PC-9 (cell line): ENCODE data around the gene KRT3. TPM values are rescaled to one million over a fixed set of nuclear protein-coding genes. Genes with fewer than 3 reads are reported as not detected.

Source experiments
- BruUV-seq: library from RNA; stranded (reverse); fragments of 400-500 nt; replicated peaks from 2 replicates; lab custom pipeline; 2021; lab: Mats Ljungman, UMichigan
- CTCF ChIA-PET: fragments of 300-600 bp; sonication (Branson Sonifier 250); formaldehyde crosslinking; loops from one replicate; lab custom pipeline; 2022; ENCODE audit warnings: antibody characterized with exemption; lab: Charles Lee
- POLR2A ChIA-PET: fragments of 300-600 bp; sonication (Branson Sonifier 250); formaldehyde crosslinking; loops from one replicate; lab custom pipeline; 2022; ENCODE audit warnings: antibody characterized with exemption; ENCODE audit not compliant: unreplicated experiment; lab: Charles Lee
- DNase-seq, 2 experiments: peaks; one replicate each; pipeline versions ENCODE4 v3.0.0 to v3.0.0-alpha.2; 2015 to 2022; ENCODE audit warnings: mixed read lengths in 1 of 2
- H2AFZ ChIP-seq: fragments of 200-600 bp; sonication (generic); 2 replicates; pipeline ENCODE4 v1.8.1; 2017; ENCODE audit warnings: antibody characterized with exemption
- H3F3A ChIP-seq: fragments of 200-600 bp; sonication (generic); 2 replicates; pipeline ENCODE4 v1.8.1; 2017; ENCODE audit warnings: antibody characterized with exemption, mild to moderate bottlenecking, low read depth; ENCODE audit not compliant: insufficient read depth
- H3K27ac ChIP-seq: fragments of 200-600 bp; sonication (generic); 2 replicates; pipeline ENCODE4 v1.6.1; 2016; ENCODE audit warnings: mixed run types
- H3K27me3 ChIP-seq: fragments of 200-600 bp; sonication (generic); 2 replicates; pipeline ENCODE4 v1.6.1; 2016; ENCODE audit warnings: low read depth, mixed run types; ENCODE audit not compliant: insufficient read depth
- H3K36me3 ChIP-seq: fragments of 200-600 bp; sonication (generic); 2 replicates; pipeline ENCODE4 v1.6.1; 2016; ENCODE audit warnings: low read depth, mixed run types
- H3K4me1 ChIP-seq: fragments of 200-600 bp; sonication (generic); replicated peaks from 2 replicates; pipeline ENCODE4 v1.6.1; 2016; ENCODE audit warnings: mixed run types; ENCODE audit not compliant: insufficient read depth
- H3K4me2 ChIP-seq: fragments of 200-600 bp; sonication (generic); 2 replicates; pipeline ENCODE4 v1.6.1; 2017; ENCODE audit warnings: mixed run types
- H3K4me3 ChIP-seq: fragments of 200-600 bp; sonication (generic); 2 replicates; pipeline ENCODE4 v1.6.1; 2016; ENCODE audit warnings: mixed run types
- H3K79me2 ChIP-seq: fragments of 200-600 bp; sonication (generic); 2 replicates; pipeline ENCODE4 v1.6.1; 2017; ENCODE audit warnings: low read depth, mixed run types
- H3K9me2 ChIP-seq: fragments of 200-600 bp; sonication (generic); 2 replicates; pipeline ENCODE4 v1.8.1; 2017; ENCODE audit warnings: mild to moderate bottlenecking; ENCODE audit not compliant: insufficient read depth
- H3K9me3 ChIP-seq: fragments of 200-600 bp; sonication (generic); 2 replicates; pipeline ENCODE4 v1.8.1; 2016; ENCODE audit warnings: low read depth; ENCODE audit not compliant: insufficient read depth
- H4K20me1 ChIP-seq: fragments of 200-600 bp; sonication (generic); 2 replicates; pipeline ENCODE4 v1.8.1; 2017; ENCODE audit not compliant: insufficient read depth
- CTCF ChIP-seq: fragments of 200-600 bp; sonication (generic); conservative IDR thresholded peaks from 2 replicates; pipeline ENCODE4 v1.6.1; 2017; ENCODE audit warnings: mixed run types, antibody characterized with exemption, mild to moderate bottlenecking, moderate library complexity
- EZH2 ChIP-seq: fragments of 200-600 bp; sonication (generic); IDR thresholded peaks from 2 replicates; pipeline ENCODE4 v1.8.0; 2017; ENCODE audit warnings: antibody characterized with exemption, low read depth
- intact Hi-C: fragments of 100-400 bp; cut with micrococcal nuclease; formaldehyde crosslinking; loops from one replicate; pipeline ENCODE4 v1.10.0; 2022; ENCODE audit not compliant: unreplicated experiment
- total RNA-seq: library from RNA; stranded (reverse); gene quantifications from 2 replicates; pipeline ENCODE4 v1.2.3, GENCODE V29; 2021

Gene KRT3
- total RNA-seq, 1 experiment from 2014 or later: 0.24 TPM

DNA sequence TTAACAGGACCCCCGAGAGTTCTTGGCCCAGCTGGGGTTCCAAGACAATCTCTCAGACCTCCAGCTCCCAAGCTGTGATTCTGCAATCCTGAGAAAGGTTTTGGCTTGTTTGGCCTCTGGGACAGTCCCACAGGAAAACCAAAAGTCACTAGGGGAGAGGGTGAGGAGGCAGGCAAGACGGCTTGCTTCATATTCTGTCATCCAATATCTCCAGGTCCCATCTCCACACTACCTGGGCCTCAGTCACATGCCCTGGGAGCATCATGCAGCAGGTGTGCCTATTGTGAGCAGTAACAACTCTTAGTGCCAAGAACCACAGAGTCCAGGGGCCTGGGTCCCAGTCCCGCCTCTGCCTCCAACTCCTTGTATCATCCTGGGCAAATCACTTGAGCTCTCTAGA, 36.5 kb upstream of the KRT3 start:
- H3K9me3 ChIP-seq: no peaks in the 10 kb centered on the region
- no peaks in the 10 kb centered on the region for H3F3A ChIP-seq
- no peaks in the 10 kb centered on the region for H3K36me3 ChIP-seq
- DNase-seq: no peak
- H3K4me2 ChIP-seq: no peak overlapping the region
- ChIA-PET POLR2A (no interaction called here), CTCF (interaction anchor here (0.6 kb wide), 1 partner anchor 236 kb away, joined by 8 read pairs; no protein-coding TSS in a partner anchor)
- no TSS peak for BruUV-seq
- peaks cover 12% of the 10 kb centered on the region for H3K4me1 ChIP-seq
- H3K27ac ChIP-seq: no peak overlapping the region
- no peak for TF ChIP-seq CTCF
- H3K4me3 ChIP-seq: no peak overlapping the region
- intact Hi-C loops: no loop called here
- H3K79me2 ChIP-seq: no peaks in the 10 kb centered on the region
- H4K20me1 ChIP-seq: no peaks in the 10 kb centered on the region
- no peaks in the 10 kb centered on the region for H3K27me3 ChIP-seq
- no peak overlapping the region for H2AFZ ChIP-seq
- no peaks in the 10 kb centered on the region for H3K9me2 ChIP-seq

DNA sequence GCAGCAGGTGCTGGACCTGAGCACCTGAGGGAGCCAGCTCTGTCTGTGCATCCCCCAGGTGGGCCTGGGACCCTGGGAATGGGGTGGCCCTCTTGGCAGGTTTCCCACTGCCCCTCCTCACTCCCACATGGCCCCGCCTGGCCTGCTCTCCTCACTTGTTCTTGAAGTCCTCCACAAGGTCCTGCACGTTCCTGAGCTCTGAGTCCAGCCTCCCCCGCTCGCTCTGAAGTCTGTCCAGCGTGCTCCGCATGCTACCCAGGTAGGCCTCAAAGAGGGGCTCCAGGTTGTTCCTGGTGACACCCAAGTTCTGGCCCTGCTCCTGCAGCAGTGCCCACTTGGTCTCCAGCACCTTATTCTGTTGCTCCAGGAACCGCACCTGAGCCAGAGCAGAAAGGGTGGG, 35.3 kb upstream of the KRT3 start:
- no peaks in the 10 kb centered on the region for H3K9me2 ChIP-seq
- no peaks in the 10 kb centered on the region for H3K36me3 ChIP-seq
- no peaks in the 10 kb centered on the region for H3F3A ChIP-seq
- no peak overlapping the region for H3K4me3 ChIP-seq
- no peak for DNase-seq
- no peaks in the 10 kb centered on the region for H3K9me3 ChIP-seq
- H3K4me1 ChIP-seq: peaks cover 4% of the 10 kb centered on the region; the same call in 1 of the 2 replicates
- H3K79me2 ChIP-seq: no peaks in the 10 kb centered on the region
- no peak overlapping the region for H3K27ac ChIP-seq
- ChIA-PET CTCF (no interaction called here), POLR2A (no interaction called here)
- no peaks in the 10 kb centered on the region for H3K27me3 ChIP-seq
- H3K4me2 ChIP-seq: no peak overlapping the region
- BruUV-seq: no TSS peak
- H2AFZ ChIP-seq: no peak overlapping the region
- intact Hi-C loops: no loop called here
- no peaks in the 10 kb centered on the region for H4K20me1 ChIP-seq
- TF ChIP-seq CTCF: no peak
- TF ChIP-seq EZH2: no peak

DNA sequence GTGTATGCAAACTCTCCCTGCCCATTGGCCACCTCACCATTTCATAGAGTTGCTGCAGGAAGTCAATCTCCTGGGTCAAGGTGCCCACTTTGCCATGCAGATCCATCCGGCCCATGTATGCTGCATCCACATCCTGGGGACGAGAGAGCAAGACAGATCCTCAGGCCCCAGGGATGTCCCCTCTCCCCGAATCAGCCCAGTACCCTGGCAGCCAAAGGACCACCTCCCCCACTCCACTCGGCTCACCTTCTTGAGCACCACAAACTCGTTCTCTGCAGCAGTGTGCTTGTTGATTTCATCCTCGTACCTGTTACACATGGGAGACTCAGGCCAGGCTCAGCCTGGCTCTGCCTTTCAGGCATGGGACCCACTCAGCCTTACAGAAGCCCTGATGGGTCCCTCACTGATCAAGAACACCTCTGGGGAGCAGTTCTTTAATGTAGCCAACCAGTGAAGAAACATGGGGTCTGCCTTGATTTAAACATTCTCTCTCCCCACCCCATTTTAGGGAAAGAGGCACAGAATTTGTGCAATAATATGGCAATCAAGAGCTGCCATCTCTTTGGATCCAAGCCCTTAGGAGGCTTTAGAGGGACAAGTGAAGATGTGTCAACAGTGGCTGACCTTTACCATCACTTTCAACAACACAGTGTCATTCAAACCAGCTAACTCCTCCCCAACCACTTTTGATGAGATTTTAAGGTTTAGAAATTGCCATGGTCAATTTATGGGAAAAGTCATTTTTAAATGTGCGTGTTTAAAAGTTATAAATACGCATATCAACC, 34.3 kb upstream of the KRT3 start:
- no peaks in the 10 kb centered on the region for H3F3A ChIP-seq
- H3K4me1 ChIP-seq: no peaks in the 10 kb centered on the region; the same call in 1 of the 2 replicates
- no peak overlapping the region for H3K27ac ChIP-seq
- no peaks in the 10 kb centered on the region for H4K20me1 ChIP-seq
- no peaks in the 10 kb centered on the region for H3K79me2 ChIP-seq
- intact Hi-C loops: no loop called here
- no TSS peak for BruUV-seq
- no peaks in the 10 kb centered on the region for H3K27me3 ChIP-seq
- no peaks in the 10 kb centered on the region for H3K36me3 ChIP-seq
- H3K9me2 ChIP-seq: no peaks in the 10 kb centered on the region
- no peaks in the 10 kb centered on the region for H3K9me3 ChIP-seq
- H2AFZ ChIP-seq: no peak overlapping the region
- POLR2A ChIA-PET: interaction anchor here (0.6 kb wide), 1 partner anchor 218 kb away, joined by 5 read pairs; no protein-coding TSS in a partner anchor
- DNase-seq: no peak
- H3K4me3 ChIP-seq: no peak overlapping the region
- TF ChIP-seq EZH2 (no peak), CTCF (no peak)
- CTCF ChIA-PET: no interaction called here
- H3K4me2 ChIP-seq: no peak overlapping the region
